GM12878 (cell line): Measurements from ENCODE around the gene UBE2Z. TPM values are rescaled to one million over a fixed set of nuclear protein-coding genes. Genes with fewer than 3 reads are reported as not detected.

Experiments used
- ATAC-seq: fragments of 200-7000 bp; cut with Tn5 transposase; 3 replicates; pipeline ENCODE4 v1.9.1; 2020; ENCODE audit warnings: mild to moderate bottlenecking, moderate library complexity
- BruUV-seq: library from RNA; stranded (reverse); fragments of 400-500 nt; replicated peaks from 2 replicates; lab custom pipeline; 2021; lab: Mats Ljungman, UMichigan
- CTCF ChIA-PET: fragments of 300-600 bp; sonication (Branson Sonifier 250); formaldehyde crosslinking; extraction: SDS; loops from one replicate; lab custom pipeline; 2021; ENCODE audit warnings: inconsistent platforms; lab: Yijun Ruan, JAX
- POLR2A ChIA-PET: fragments of 350-600 bp; formaldehyde crosslinking; extraction: SDS; loops from one replicate; lab custom pipeline; 2021; ENCODE audit warnings: inconsistent platforms; lab: Charles Lee
- RAD21 ChIA-PET: fragments of 300-600 bp; sonication (Branson Sonifier 250); formaldehyde crosslinking; loops from one replicate; lab custom pipeline; 2023; ENCODE audit warnings: antibody characterized with exemption; ENCODE audit not compliant: unreplicated experiment; lab: Charles Lee
- SMC1A ChIA-PET: fragments of 300-600 bp; sonication (Branson Sonifier 250); formaldehyde crosslinking; loops from one replicate; lab custom pipeline; 2023; ENCODE audit not compliant: unreplicated experiment, uncharacterized antibody; lab: Charles Lee
- DNase-seq: peaks from one replicate; pipeline ENCODE4 v3.0.0-alpha.2; 2011; ENCODE audit warnings: low read depth, low spot score
- FAIRE-seq: peaks from 3 replicates; lab custom pipeline; 2011; peaks lifted over from hg19 to GRCh38; lab: Jason Lieb, UNC
- H2AFZ ChIP-seq: 2 replicates; pipeline ENCODE4 v1.6.0; 2011; ENCODE audit warnings: low read depth, low read length, control low read depth; ENCODE audit not compliant: control insufficient read depth
- H3K27ac ChIP-seq: 2 replicates; pipeline ENCODE4 v1.5.1; 2011; ENCODE audit warnings: control low read depth; ENCODE audit not compliant: control insufficient read depth, insufficient read depth
- H3K27me3 ChIP-seq, 2 experiments: replicated peaks in 1 of 2; 2 replicates each; pipeline versions ENCODE4 v1.6.0 to v1.6.1; 2011; ENCODE audit warnings: low read length in 1 of 2; ENCODE audit not compliant: control insufficient read depth in 2 of 2, insufficient read depth in 2 of 2
- H3K36me3 ChIP-seq, 2 experiments: 2 replicates each; pipeline ENCODE4 v1.5.1; 2011; ENCODE audit warnings: low read length in 1 of 2; ENCODE audit not compliant: control insufficient read depth in 2 of 2, insufficient read depth in 2 of 2
- H3K4me1 ChIP-seq: 2 replicates; pipeline ENCODE4 v1.6.1; 2011; ENCODE audit warnings: mild to moderate bottlenecking, low read length, moderate library complexity, mixed read lengths; ENCODE audit not compliant: control insufficient read depth, insufficient read depth
- H3K4me2 ChIP-seq: 2 replicates; pipeline ENCODE4 v1.6.0; 2011; ENCODE audit warnings: control low read depth; ENCODE audit not compliant: control insufficient read depth, insufficient read depth
- H3K4me3 ChIP-seq: fragments of 200-600 bp; sonication (generic); 2 replicates; pipeline ENCODE4 v1.5.1; 2016
- H3K79me2 ChIP-seq: 2 replicates; pipeline ENCODE4 v1.6.0; 2011; ENCODE audit warnings: low read length; ENCODE audit not compliant: control insufficient read depth, insufficient read depth
- H3K9ac ChIP-seq: 2 replicates; pipeline ENCODE4 v1.8.0; 2011; ENCODE audit warnings: low read length, control low read depth, mixed read lengths; ENCODE audit not compliant: control insufficient read depth, insufficient read depth
- H3K9me3 ChIP-seq: replicated peaks from 3 replicates; pipeline ENCODE4 v1.5.1; 2011; ENCODE audit warnings: mild to moderate bottlenecking, low read length; ENCODE audit not compliant: control insufficient read depth, insufficient read depth
- H4K20me1 ChIP-seq: 2 replicates; pipeline ENCODE4 v1.6.0; 2011; ENCODE audit not compliant: control insufficient read depth, insufficient read depth
- BHLHE40 ChIP-seq, 2 experiments: fragments of 450-650 bp in 1 of 2; IDR thresholded peaks; 2 replicates each; pipeline ENCODE4 v1.6.1; 2011 to 2017; ENCODE audit warnings: low read depth in 2 of 2, borderline replicate concordance in 1 of 2, improper control_type of control experiment in 1 of 2, low read length in 1 of 2, mild to moderate bottlenecking in 1 of 2
- EGR1 ChIP-seq, 2 experiments: IDR thresholded peaks; 1 replicate in 1 of 2; 2 replicates in 1 of 2; pipeline ENCODE4 v1.6.1; 2011 to 2012; ENCODE audit warnings: low read depth in 2 of 2, low read length in 2 of 2, borderline replicate concordance in 1 of 2, mild to moderate bottlenecking in 1 of 2, moderate library complexity in 1 of 2
- ETV6 ChIP-seq, 2 experiments: fragments of 450-650 bp in 1 of 2; IDR thresholded peaks in 1 of 2; conservative IDR thresholded peaks in 1 of 2; 2 replicates each; pipeline ENCODE4 v1.6.1; 2014; ENCODE audit warnings: antibody characterized with exemption in 1 of 2, borderline replicate concordance in 1 of 2, low read depth in 1 of 2, mild to moderate bottlenecking in 1 of 2, moderate library complexity in 1 of 2
- FOXK2 ChIP-seq: fragments of 450-650 bp; IDR thresholded peaks from 2 replicates; pipeline ENCODE4 v1.6.1; 2017; ENCODE audit warnings: mild to moderate bottlenecking, moderate library complexity
- KAT2A ChIP-seq: conservative IDR thresholded peaks from 2 replicates; pipeline ENCODE4 v1.6.1; 2011; ENCODE audit warnings: low read depth, low read length; ENCODE audit not compliant: control insufficient read depth
- NFXL1 ChIP-seq: fragments of 450-650 bp; IDR thresholded peaks from 2 replicates; pipeline ENCODE4 v1.6.1; 2017; ENCODE audit warnings: antibody characterized with exemption, mild to moderate bottlenecking, borderline replicate concordance
- RBBP5 ChIP-seq: fragments of 200-600 bp; sonication (generic); conservative IDR thresholded peaks from 2 replicates; pipeline ENCODE4 v1.6.1; 2016
- SREBF1 ChIP-seq: IDR thresholded peaks from 2 replicates; pipeline ENCODE4 v1.6.1; 2012; ENCODE audit warnings: mild to moderate bottlenecking, low read length
- STAT3 ChIP-seq: IDR thresholded peaks from 2 replicates; pipeline ENCODE4 v1.6.1; 2011; ENCODE audit warnings: low read depth, low read length, improper control_type of control experiment
- TARDBP ChIP-seq: IDR thresholded peaks from 2 replicates; pipeline ENCODE4 v1.6.1; 2016; ENCODE audit warnings: borderline replicate concordance
- WGBS: methylation state at CpG from one replicate; pipeline ENCODE4 v1.1.6; 2016; ENCODE audit warnings: low lambda C conversion rate; ENCODE audit not compliant: insufficient replicate concordance, insufficient coverage; ENCODE audit errors: missing lambda C conversion rate; 5-methylcytosine and 5-hydroxymethylcytosine counted together
- in situ Hi-C: fragments of 300-500 bp; cut with MboI; formaldehyde crosslinking; loops from 9 replicates; pipeline ENCODE4 v1.14.3; 2018; ENCODE audit warnings: mixed read lengths
- intact Hi-C: fragments of 100-400 bp; cut with micrococcal nuclease; formaldehyde crosslinking; loops from one replicate; pipeline ENCODE4 v1.14.2; 2022; ENCODE audit not compliant: unreplicated experiment
- polyA plus RNA-seq, 11 experiments: library from polyadenylated mRNA; depleted of rRNA in 4 of 11; unstranded in 6 of 11; stranded (reverse) in 5 of 11; fragments of >200 nt; fragmentation: Nextera tagmentation in 4 of 11; fragmentation: Illumina TruSeq in 1 of 11; extraction: Ambion mirVana in 4 of 11; extraction: Trizol in 1 of 11; gene quantifications; 1 replicate in 1 of 11; 2 replicates in 10 of 11; pipeline versions ENCODE4 v1.2.1 to v1.2.3, GENCODE V29; 2011 to 2016; ENCODE audit warnings: inconsistent platforms in 2 of 11, missing spikeins in 2 of 11, low read depth in 1 of 11
- total RNA-seq, 4 experiments: library from RNA; depleted of rRNA in 3 of 4; stranded (reverse); fragments of >200 nt in 3 of 4; fragmentation: Illumina TruSeq in 1 of 4; extraction: Trizol in 1 of 4; gene quantifications; 2 replicates each; pipeline versions ENCODE4 v1.2.1 to v1.2.3, GENCODE V29; 2013 to 2021
- TF ChIP-seq, protein P1 (sequence below): IDR thresholded peaks from 2 replicates; pipeline ENCODE4 v1.6.1; 2012; ENCODE audit warnings: low read length, inconsistent platforms

Gene UBE2Z
- total and polyA plus RNA-seq, 10 of the 15 experiments (the other 5 are each of a cell fraction or from before 2014, with no cell fraction given) = 23.1 to 191 (median 57.4) TPM

DNA sequence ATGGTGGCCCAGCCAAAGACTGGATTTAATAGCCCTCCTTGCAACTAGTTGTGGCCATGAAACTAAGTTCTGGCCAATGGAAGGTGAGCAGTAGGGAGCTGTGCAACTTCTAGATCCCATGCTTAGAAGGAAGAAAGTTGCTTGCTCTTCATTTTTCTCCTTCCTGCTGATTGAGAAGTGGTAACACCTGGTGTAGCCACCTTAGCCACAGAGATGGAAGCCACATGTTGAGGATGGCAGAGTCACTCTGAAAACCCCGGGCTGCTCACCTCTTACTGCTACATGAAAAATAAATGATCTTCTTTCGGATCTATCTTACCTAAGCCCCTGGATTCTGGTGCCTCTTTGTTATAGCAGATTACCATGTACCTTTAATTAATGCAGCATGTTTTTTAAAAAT is 25.9 kb upstream of the UBE2Z start:
- ChIA-PET RAD21 (interaction anchor here (0.7 to 17.3 kb wide), 5 partner anchors 72 to 857 kb away, joined by 4 to 376 read pairs (median 67); partner anchors contain the start of genes PRAC1, PRAC2 and TTLL6), CTCF (interaction anchor here (0.6 to 18.3 kb wide), 6 partner anchors 11 to 992 kb away, joined by 3 to 490 read pairs (median 193); partner anchors contain the start of genes ATP5MC1 and TTLL6)
- Histone ChIP-seq H2AFZ (no peak overlapping the region), H3K27ac (no peak overlapping the region), H3K9ac (no peak overlapping the region), H3K36me3 (no peaks in the 10 kb centered on the region), H3K27me3 (no peaks in the 10 kb centered on the region)
- in situ Hi-C loops = loop anchor here (5.0 kb wide), 3 partner anchors 150 to 205 kb away; partner anchors contain the start of gene HOXB13
- WGBS = 69% methylated on average over 2 of the region's 2 CpGs
- intact Hi-C loops = no loop called here
- ATAC-seq (no peak), FAIRE-seq (no peak)
- no peak for TF ChIP-seq STAT3
- TF ChIP-seq NFXL1 = no peak
- TF ChIP-seq EGR1 (IDR thresholded peaks at IDR 0.05; ENCODE audit: borderline replicate concordance in 1 of 2, low read depth in 2 of 2, low read length in 2 of 2) = no peak
- TF ChIP-seq FOXK2 = no peak
- TF ChIP-seq RBBP5 = no peak
- no peak for TF ChIP-seq KAT2A
- TF ChIP-seq, all 136 proteins: peak for 0
- Histone ChIP-seq H3K4me3 (no peak overlapping the region), H3K9me3 (no peaks in the 10 kb centered on the region), H3K79me2 (no peaks in the 10 kb centered on the region), H4K20me1 (no peaks in the 10 kb centered on the region), H3K4me2 (no peak overlapping the region), H3K4me1 (peaks cover 16% of the 10 kb centered on the region)
- SMC1A ChIA-PET = interaction anchor here (1.1 to 11.9 kb wide), 5 partner anchors 51 to 204 kb away, joined by 3 to 281 read pairs (median 17); partner anchors contain the start of gene TTLL6
- no TSS peak for BruUV-seq
- POLR2A ChIA-PET = interaction anchor here (0.7 to 3.0 kb wide), 3 partner anchors 11 to 148 kb away, joined by 3 to 13 read pairs (median 5); partner anchors contain the start of gene ATP5MC1
- no peak for DNase-seq

DNA sequence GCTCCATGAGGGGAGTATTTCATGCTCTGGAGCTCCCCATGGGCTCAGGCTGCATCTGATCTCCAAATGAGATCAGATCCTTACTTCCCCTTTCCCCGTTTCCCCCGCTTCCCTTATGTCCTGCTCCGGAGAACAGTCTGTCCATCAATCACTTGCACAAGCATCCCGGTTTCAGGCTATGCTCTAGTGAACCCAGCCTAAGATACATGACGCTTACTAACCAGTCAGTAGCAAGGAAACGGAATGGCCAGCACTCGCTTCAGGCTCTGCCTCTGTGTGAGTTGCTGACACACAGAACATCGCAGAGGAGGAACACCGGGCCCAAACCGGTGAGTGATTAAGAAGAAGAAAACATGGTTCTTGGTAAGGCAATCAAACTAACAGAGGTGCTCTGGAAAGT is 25.0 kb upstream of the UBE2Z start:
- H3K9me3 ChIP-seq = no peaks in the 10 kb centered on the region
- RAD21 ChIA-PET = interaction anchor here (1.4 to 17.3 kb wide), 5 partner anchors 69 to 205 kb away, joined by 6 to 376 read pairs (median 21); partner anchors contain the start of genes PRAC2 and TTLL6
- H3K27ac ChIP-seq = no peak overlapping the region
- BruUV-seq = no TSS peak
- H4K20me1 ChIP-seq = no peaks in the 10 kb centered on the region
- H2AFZ ChIP-seq = no peak overlapping the region
- DNase-seq (no peak), ATAC-seq (no peak), FAIRE-seq (no peak)
- no peaks in the 10 kb centered on the region for H3K79me2 ChIP-seq
- H3K9ac ChIP-seq = no peak overlapping the region
- no peak overlapping the region for H3K4me2 ChIP-seq
- WGBS = 69% methylated on average over 10 of the region's 10 CpGs
- no peaks in the 10 kb centered on the region for H3K36me3 ChIP-seq
- SMC1A ChIA-PET = interaction anchor here (0.8 to 5.3 kb wide), 6 partner anchors 9 to 205 kb away, joined by 4 to 77 read pairs (median 14); partner anchors contain the start of gene ATP5MC1
- intact Hi-C loops (no loop called here), in situ Hi-C loops (loop anchor here (5.0 kb wide), 3 partner anchors 149 to 206 kb away; partner anchors contain the start of gene HOXB13)
- POLR2A ChIA-PET = interaction anchor here (0.7 to 3.0 kb wide), 4 partner anchors 10 to 220 kb away, joined by 3 to 13 read pairs (median 3); partner anchors contain the start of gene ATP5MC1
- no peak overlapping the region for H3K4me3 ChIP-seq
- peaks cover 7% of the 10 kb centered on the region for H3K4me1 ChIP-seq
- no peaks in the 10 kb centered on the region for H3K27me3 ChIP-seq
- CTCF ChIA-PET = interaction anchor here (0.6 to 18.3 kb wide), 10 partner anchors 11 to 866 kb away, joined by 3 to 490 read pairs (median 26); partner anchors contain the start of genes ATP5MC1 and TTLL6
- TF ChIP-seq BHLHE40 (IDR thresholded peaks at IDR 0.05; ENCODE audit: borderline replicate concordance in 1 of 2, low read depth in 2 of 2, low read length in 1 of 2) (no peak), TARDBP (no peak), SREBF1 (no peak), ETV6 (conservative IDR thresholded peaks at IDR 0.05 in 1 of 2, IDR thresholded peaks at IDR 0.05 in 1 of 2; ENCODE audit: borderline replicate concordance in 1 of 2, low read depth in 1 of 2) (no peak)
- TF ChIP-seq, protein P1, sequence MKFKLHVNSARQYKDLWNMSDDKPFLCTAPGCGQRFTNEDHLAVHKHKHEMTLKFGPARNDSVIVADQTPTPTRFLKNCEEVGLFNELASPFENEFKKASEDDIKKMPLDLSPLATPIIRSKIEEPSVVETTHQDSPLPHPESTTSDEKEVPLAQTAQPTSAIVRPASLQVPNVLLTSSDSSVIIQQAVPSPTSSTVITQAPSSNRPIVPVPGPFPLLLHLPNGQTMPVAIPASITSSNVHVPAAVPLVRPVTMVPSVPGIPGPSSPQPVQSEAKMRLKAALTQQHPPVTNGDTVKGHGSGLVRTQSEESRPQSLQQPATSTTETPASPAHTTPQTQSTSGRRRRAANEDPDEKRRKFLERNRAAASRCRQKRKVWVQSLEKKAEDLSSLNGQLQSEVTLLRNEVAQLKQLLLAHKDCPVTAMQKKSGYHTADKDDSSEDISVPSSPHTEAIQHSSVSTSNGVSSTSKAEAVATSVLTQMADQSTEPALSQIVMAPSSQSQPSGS = no peak
